ENCODE measurements around the gene TAS2R30.
"Not testable (repeated sequence)": the region's sequence is repeated elsewhere in the genome, so short reads cannot be mapped to it uniquely, and the experiment has no call there.

Gene TAS2R30

DNA sequence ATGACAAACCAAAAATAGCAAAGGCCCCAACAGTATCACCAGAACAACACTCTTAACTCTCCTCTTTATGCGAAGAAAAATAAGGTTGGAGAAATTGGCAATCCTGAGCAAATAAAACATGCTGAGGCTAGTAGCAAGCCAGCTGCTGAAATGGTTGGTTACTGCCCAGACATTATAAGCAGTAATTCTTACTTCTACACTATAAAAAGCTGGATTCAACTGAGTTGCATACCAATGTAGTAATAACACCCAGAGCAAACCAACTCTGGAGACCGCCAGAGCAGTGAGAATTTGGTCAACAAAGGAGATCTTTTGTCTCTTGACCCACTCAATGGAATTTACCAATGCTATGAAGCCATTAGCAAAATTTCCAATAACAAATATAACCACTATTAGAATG, 628 bp downstream of the TAS2R30 start:
- Histone ChIP-seq H3K27ac (ENCODE audit: poor library complexity, severe bottlenecking) (no peak overlapping the region), H3K4me3 (ENCODE audit: severe bottlenecking) (no peak overlapping the region), H3K27me3 (ENCODE audit: insufficient read depth, poor library complexity, severe bottlenecking) (no peaks in the 10 kb centered on the region), H3K4me1 (ENCODE audit: insufficient read depth, poor library complexity, severe bottlenecking) (no peaks in the 10 kb centered on the region), H3K9me3 (ENCODE audit: severe bottlenecking) (no peaks in the 10 kb centered on the region), H3K36me3 (ENCODE audit: low read depth) (no peaks in the 10 kb centered on the region)
- DNase-seq (ENCODE audit: low spot score) (no peak), ATAC-seq (ENCODE audit: low read depth) (no peak)
- TF ChIP-seq, protein P1, sequence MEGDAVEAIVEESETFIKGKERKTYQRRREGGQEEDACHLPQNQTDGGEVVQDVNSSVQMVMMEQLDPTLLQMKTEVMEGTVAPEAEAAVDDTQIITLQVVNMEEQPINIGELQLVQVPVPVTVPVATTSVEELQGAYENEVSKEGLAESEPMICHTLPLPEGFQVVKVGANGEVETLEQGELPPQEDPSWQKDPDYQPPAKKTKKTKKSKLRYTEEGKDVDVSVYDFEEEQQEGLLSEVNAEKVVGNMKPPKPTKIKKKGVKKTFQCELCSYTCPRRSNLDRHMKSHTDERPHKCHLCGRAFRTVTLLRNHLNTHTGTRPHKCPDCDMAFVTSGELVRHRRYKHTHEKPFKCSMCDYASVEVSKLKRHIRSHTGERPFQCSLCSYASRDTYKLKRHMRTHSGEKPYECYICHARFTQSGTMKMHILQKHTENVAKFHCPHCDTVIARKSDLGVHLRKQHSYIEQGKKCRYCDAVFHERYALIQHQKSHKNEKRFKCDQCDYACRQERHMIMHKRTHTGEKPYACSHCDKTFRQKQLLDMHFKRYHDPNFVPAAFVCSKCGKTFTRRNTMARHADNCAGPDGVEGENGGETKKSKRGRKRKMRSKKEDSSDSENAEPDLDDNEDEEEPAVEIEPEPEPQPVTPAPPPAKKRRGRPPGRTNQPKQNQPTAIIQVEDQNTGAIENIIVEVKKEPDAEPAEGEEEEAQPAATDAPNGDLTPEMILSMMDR (IDR thresholded peaks at IDR 0.05; ENCODE audit: poor library complexity, severe bottlenecking), result no peak

DNA sequence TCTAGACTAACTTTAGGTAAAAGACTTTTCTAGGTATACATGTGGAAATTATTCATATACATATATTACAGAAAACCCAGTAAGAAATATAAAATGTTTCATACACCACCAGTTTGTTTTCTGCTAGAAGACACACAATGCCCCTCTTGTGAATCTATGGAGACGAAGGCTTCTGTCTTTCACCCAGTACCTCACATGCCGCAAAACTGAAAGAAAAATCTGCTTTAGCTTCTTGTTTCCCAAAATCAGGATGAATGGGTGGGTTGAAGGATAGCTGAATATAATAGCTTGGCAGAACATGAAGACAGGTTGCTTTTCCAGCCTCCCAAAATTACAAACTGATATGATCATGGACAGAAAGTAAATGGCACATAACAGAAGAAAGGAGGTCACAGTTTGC, 1.3 kb downstream of the TAS2R30 start:
- Histone ChIP-seq H3K36me3 (ENCODE audit: low read depth) (no peaks in the 10 kb centered on the region), H3K4me3 (ENCODE audit: severe bottlenecking) (no peak overlapping the region), H3K4me1 (ENCODE audit: insufficient read depth, poor library complexity, severe bottlenecking) (no peaks in the 10 kb centered on the region), H3K9me3 (ENCODE audit: severe bottlenecking) (no peaks in the 10 kb centered on the region), H3K27ac (ENCODE audit: poor library complexity, severe bottlenecking) (no peak overlapping the region), H3K27me3 (ENCODE audit: insufficient read depth, poor library complexity, severe bottlenecking) (no peaks in the 10 kb centered on the region)
- TF ChIP-seq, protein P1 (IDR thresholded peaks at IDR 0.05; ENCODE audit: poor library complexity, severe bottlenecking), result no peak
- ATAC-seq (ENCODE audit: low read depth) (no peak), DNase-seq (ENCODE audit: low spot score) (no peak)

DNA sequence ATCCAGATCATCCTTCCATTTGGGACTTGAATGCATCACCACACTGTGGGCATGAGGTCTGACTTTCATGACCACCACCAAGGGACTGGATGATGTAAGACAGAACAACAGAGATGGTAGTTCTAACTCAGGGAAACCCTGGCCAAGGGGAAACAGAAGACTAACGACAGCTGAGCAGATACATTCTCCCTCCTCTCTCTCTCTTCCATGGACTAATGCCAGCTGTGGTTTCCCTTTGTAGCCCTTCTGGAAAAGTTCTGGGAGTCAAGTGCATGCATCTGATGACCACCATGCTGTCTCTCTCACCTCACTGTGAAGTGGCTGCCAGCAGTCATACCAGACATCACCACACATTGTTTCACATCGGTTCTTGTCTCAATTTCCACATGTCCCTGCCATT, 3.4 kb downstream of the TAS2R30 start:
- Histone ChIP-seq H3K9me3 (ENCODE audit: severe bottlenecking) (no peaks in the 10 kb centered on the region), H3K4me1 (ENCODE audit: insufficient read depth, poor library complexity, severe bottlenecking) (no peaks in the 10 kb centered on the region), H3K27me3 (ENCODE audit: insufficient read depth, poor library complexity, severe bottlenecking) (no peaks in the 10 kb centered on the region), H3K36me3 (ENCODE audit: low read depth) (no peaks in the 10 kb centered on the region), H3K4me3 (ENCODE audit: severe bottlenecking) (no peak overlapping the region), H3K27ac (ENCODE audit: poor library complexity, severe bottlenecking) (no peak overlapping the region)
- no peak for ATAC-seq (ENCODE audit: low read depth)
- no peak for DNase-seq (ENCODE audit: low spot score)
- TF ChIP-seq, protein P1 (IDR thresholded peaks at IDR 0.05; ENCODE audit: poor library complexity, severe bottlenecking), result no peak

DNA sequence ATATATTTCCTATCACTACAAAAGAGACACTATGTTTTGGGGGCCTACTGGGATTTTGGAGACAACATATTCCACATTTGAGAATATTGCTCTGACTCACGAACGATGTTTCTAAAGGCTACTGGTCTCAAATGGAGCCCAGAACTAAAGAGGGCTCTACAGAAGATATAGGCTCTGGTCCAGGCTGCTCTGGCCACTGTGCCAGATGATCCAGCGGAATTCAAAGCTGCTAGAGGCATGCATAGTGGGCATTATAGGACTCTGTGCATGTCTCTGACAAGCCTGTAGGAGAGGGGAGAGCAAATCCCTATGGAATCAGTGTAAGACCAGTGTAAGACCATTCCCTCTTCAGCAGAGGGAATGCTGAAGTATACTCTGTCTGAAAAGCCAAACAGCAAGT, 4.1 kb downstream of the TAS2R30 start:
- ATAC-seq (ENCODE audit: low read depth) (no peak), DNase-seq (ENCODE audit: low spot score) (no peak)
- TF ChIP-seq, protein P1 (IDR thresholded peaks at IDR 0.05; ENCODE audit: poor library complexity, severe bottlenecking), result no peak
- H3K4me3 ChIP-seq (ENCODE audit: severe bottlenecking), result no peak overlapping the region
- H3K27ac ChIP-seq (ENCODE audit: poor library complexity, severe bottlenecking), result no peak overlapping the region
- H3K36me3 ChIP-seq (ENCODE audit: low read depth), result no peaks in the 10 kb centered on the region
- no peaks in the 10 kb centered on the region for H3K27me3 ChIP-seq (ENCODE audit: insufficient read depth, poor library complexity, severe bottlenecking)
- H3K4me1 ChIP-seq (ENCODE audit: insufficient read depth, poor library complexity, severe bottlenecking), result no peaks in the 10 kb centered on the region
- no peaks in the 10 kb centered on the region for H3K9me3 ChIP-seq (ENCODE audit: severe bottlenecking)

DNA sequence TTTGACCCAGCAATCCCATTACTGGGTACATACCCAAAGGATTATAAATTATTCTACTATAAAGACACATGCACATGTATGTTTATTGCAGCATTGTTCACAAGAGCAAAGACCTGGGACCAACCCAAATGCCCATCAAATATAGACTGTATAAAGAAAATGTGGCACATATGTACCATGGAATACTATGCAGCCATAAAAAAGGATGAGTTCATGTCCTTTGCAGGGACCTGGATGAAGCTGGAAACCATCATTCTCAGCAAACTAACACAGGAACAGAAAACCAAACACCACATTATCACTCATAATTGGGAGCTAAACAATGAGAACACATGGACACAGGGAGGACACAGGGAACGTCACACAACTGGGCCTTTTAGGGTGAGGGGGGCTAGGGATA, 20.3 kb downstream of the TAS2R30 start:
- not testable (repeated sequence) for H3K27ac ChIP-seq (ENCODE audit: poor library complexity, severe bottlenecking); H3K9me3 ChIP-seq (ENCODE audit: severe bottlenecking); H3K36me3 ChIP-seq (ENCODE audit: low read depth); DNase-seq (ENCODE audit: low spot score); ATAC-seq (ENCODE audit: low read depth); H3K4me3 ChIP-seq (ENCODE audit: severe bottlenecking); H3K27me3 ChIP-seq (ENCODE audit: insufficient read depth, poor library complexity, severe bottlenecking); H3K4me1 ChIP-seq (ENCODE audit: insufficient read depth, poor library complexity, severe bottlenecking)

DNA sequence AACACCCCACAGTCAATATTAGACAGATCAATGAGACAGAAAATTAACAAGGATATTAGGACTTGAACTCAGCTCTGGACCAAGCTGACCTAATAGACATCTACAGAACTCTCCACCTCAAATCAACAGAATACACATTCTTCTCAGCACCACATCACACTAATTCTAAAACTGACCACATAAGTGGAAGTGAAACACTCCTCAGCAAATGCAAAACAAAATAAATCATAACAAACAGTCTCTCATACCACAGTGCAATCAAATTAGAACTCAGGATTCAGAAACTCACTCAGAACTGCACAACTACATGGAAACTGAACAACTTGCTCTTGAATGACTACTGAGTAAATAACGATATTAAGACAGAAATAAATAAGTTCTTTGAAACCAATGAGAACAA, 23.2 kb downstream of the TAS2R30 start:
- DNase-seq (ENCODE audit: low spot score), result not testable (repeated sequence)

More for the DNA sequence above, 23.2 kb downstream of the TAS2R30 start:
- H3K4me1 ChIP-seq (ENCODE audit: insufficient read depth, poor library complexity, severe bottlenecking); H3K27ac ChIP-seq (ENCODE audit: poor library complexity, severe bottlenecking); H3K4me3 ChIP-seq (ENCODE audit: severe bottlenecking); H3K36me3 ChIP-seq (ENCODE audit: low read depth); H3K9me3 ChIP-seq (ENCODE audit: severe bottlenecking); ATAC-seq (ENCODE audit: low read depth); H3K27me3 ChIP-seq (ENCODE audit: insufficient read depth, poor library complexity, severe bottlenecking): not testable (repeated sequence)

Data from RWPE2 (cell line).